ENCODE measurements around the gene GIMAP5.

DNA sequence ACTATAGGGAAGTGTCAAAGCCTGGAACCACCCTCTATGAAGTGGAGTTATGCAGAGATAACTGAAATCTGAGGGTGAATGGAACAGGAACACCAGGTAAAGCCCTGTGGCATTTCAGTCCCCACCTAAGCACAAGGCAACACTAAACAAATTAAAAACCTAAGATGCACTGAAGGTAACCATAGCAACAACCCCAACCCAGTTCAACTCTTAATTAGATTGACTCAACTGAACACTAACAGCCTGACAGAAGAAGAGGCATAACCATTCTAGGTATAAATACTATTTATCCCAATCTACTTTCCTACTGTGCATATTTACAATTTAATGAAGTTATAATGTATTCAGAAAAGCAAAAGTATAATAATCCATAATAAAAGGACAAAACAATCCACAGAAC is 9.2 kb upstream of the GIMAP5 start:
- TF ChIP-seq, protein P1, sequence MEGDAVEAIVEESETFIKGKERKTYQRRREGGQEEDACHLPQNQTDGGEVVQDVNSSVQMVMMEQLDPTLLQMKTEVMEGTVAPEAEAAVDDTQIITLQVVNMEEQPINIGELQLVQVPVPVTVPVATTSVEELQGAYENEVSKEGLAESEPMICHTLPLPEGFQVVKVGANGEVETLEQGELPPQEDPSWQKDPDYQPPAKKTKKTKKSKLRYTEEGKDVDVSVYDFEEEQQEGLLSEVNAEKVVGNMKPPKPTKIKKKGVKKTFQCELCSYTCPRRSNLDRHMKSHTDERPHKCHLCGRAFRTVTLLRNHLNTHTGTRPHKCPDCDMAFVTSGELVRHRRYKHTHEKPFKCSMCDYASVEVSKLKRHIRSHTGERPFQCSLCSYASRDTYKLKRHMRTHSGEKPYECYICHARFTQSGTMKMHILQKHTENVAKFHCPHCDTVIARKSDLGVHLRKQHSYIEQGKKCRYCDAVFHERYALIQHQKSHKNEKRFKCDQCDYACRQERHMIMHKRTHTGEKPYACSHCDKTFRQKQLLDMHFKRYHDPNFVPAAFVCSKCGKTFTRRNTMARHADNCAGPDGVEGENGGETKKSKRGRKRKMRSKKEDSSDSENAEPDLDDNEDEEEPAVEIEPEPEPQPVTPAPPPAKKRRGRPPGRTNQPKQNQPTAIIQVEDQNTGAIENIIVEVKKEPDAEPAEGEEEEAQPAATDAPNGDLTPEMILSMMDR (IDR thresholded peaks at IDR 0.05; ENCODE audit: low read length), result no peak
- TF ChIP-seq EZH2phosphoT487 (IDR thresholded peaks at IDR 0.05; ENCODE audit: low read length), result no peak
- TF ChIP-seq EZH2 (optimal IDR thresholded peaks at IDR 0.05; ENCODE audit: low read depth, low read length), result no peak

Data from MM.1S (cell line).